ENCODE data around the gene KTN1. TPM values are rescaled to one million over a fixed set of nuclear protein-coding genes. Genes with fewer than 3 reads are reported as not detected.

Gene KTN1
- total RNA-seq, 1 donor from 2014 or later = 135 TPM

DNA sequence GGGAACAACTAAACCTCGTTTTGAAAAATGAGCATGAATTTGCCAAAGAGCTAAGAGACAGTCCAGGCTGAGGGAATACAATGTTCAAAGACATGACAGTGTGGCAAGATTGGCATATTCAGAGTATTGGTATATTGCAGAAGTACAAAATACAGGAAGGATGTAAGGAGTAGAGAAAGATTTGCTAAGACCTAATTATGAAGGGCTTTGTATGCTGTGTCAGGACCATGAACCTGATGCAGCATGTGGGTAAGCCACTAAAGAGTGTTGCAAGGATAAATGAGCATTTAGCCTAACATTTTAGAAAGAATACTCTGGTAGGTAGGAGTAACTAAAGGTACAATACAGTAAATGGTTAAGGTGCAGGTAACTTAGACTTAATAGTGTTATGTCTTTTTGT is 65.1 kb downstream of the KTN1 start:
- H3K4me3 Mint-ChIP-seq = no peak overlapping the region
- H3K36me3 Mint-ChIP-seq (ENCODE audit: low read depth) = peaks cover 45% of the 10 kb centered on the region
- H3K9me3 Mint-ChIP-seq = no peaks in the 10 kb centered on the region
- no peak overlapping the region for H3K27ac Mint-ChIP-seq
- H3K27me3 Mint-ChIP-seq = no peaks in the 10 kb centered on the region
- intact Hi-C loops (cut with micrococcal nuclease) = no loop called here
- no peak for DNase-seq
- peaks cover 6% of the 10 kb centered on the region for H3K4me1 Mint-ChIP-seq

- Mint-ChIP-seq H3K36me3 (ENCODE audit: low read depth) (peaks cover 45% of the 10 kb centered on the region), H3K27ac (no peak overlapping the region), H3K4me3 (no peak overlapping the region), H3K9me3 (no peaks in the 10 kb centered on the region), H3K27me3 (no peaks in the 10 kb centered on the region), H3K4me1 (peaks cover 10% of the 10 kb centered on the region)
- intact Hi-C loops (cut with micrococcal nuclease) = no loop called here
- DNase-seq = no peak
These were observed 66.1 kb downstream of the KTN1 start for GRCh38 chr14:55645845-55646832.

DNA sequence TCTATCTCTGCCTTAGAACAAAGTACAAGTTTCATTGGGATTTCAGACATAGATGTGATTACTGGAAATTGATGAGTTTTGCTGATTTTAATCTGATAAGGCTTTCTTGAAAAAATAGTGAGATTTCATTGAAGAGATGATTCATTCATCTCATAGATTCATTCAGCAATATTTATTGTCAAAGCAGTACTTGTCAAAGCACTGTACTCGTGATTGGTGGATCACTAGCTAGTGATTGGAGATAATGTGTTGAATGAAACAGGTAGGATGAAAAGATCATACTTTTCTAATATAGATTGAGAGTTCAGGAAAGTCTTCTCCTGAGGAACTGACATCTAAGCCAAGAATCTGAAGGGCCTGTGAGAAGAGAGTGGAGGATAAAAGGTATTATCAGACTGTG is 71.0 kb downstream of the KTN1 start:
- H3K27me3 Mint-ChIP-seq = no peaks in the 10 kb centered on the region
- DNase-seq = no peak
- H3K27ac Mint-ChIP-seq = no peak overlapping the region
- no peak overlapping the region for H3K4me3 Mint-ChIP-seq
- intact Hi-C loops (cut with micrococcal nuclease) = no loop called here
- H3K9me3 Mint-ChIP-seq = no peaks in the 10 kb centered on the region
- H3K36me3 Mint-ChIP-seq (ENCODE audit: low read depth) = peaks cover 48% of the 10 kb centered on the region
- peaks cover 7% of the 10 kb centered on the region for H3K4me1 Mint-ChIP-seq

GRCh38 chr14:55654243-55654642 is 74.2 kb downstream of the KTN1 start:
- Mint-ChIP-seq H3K27me3 (no peaks in the 10 kb centered on the region), H3K27ac (no peak overlapping the region), H3K36me3 (ENCODE audit: low read depth) (peaks cover 51% of the 10 kb centered on the region), H3K4me3 (no peak overlapping the region), H3K9me3 (no peaks in the 10 kb centered on the region), H3K4me1 (peaks cover 5% of the 10 kb centered on the region)
- intact Hi-C loops (cut with micrococcal nuclease) = no loop called here
- no peak for DNase-seq

GRCh38 chr14:55661029-55661428 is 81.0 kb downstream of the KTN1 start:
- Mint-ChIP-seq H3K9me3 (no peaks in the 10 kb centered on the region), H3K27ac (no peak overlapping the region), H3K4me3 (no peak overlapping the region), H3K36me3 (ENCODE audit: low read depth) (peaks cover 64% of the 10 kb centered on the region), H3K27me3 (no peaks in the 10 kb centered on the region), H3K4me1 (peaks cover 15% of the 10 kb centered on the region)
- no peak for DNase-seq
- intact Hi-C loops (cut with micrococcal nuclease) = loop anchor here (10.0 kb wide), 1 partner anchor 216 kb away; the partner anchor contains the start of gene TBPL2

DNA sequence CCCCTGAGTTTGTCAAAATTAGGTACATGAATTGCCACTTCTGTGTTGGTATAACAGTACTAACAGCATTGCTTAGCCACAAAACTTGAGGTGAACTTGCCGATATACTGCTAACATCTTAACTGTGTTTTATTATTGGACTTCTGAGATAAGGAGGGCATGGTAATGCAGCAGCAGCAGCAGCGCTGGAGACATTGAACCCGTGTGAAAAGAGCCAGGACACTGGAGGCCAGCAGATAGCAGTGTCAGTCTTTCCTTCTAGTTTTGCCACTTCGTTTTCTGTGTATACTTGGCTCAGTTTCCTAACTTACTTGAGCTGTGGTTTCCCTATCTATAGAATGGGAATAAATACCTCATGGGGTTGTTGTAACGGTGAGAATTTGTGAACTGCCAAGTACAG is 82.7 kb downstream of the KTN1 start:
- no peak for DNase-seq

GRCh38 chr14:55665067-55665675 is 85.2 kb downstream of the KTN1 start:
- H3K27me3 Mint-ChIP-seq = no peaks in the 10 kb centered on the region
- H3K9me3 Mint-ChIP-seq = no peaks in the 10 kb centered on the region
- H3K4me3 Mint-ChIP-seq = no peak overlapping the region
- peaks cover 21% of the 10 kb centered on the region for H3K4me1 Mint-ChIP-seq
- intact Hi-C loops (cut with micrococcal nuclease) = loop anchor here (5.0 to 10.0 kb wide), 2 partner anchors 83 to 220 kb away; partner anchors contain the start of genes KTN1 and TBPL2
- peaks cover 56% of the 10 kb centered on the region for H3K36me3 Mint-ChIP-seq (ENCODE audit: low read depth)
- DNase-seq = no peak
- peak overlapping the region; percentile 8 for H3K27ac Mint-ChIP-seq

More for the DNA sequence above, 82.7 kb downstream of the KTN1 start:
- Mint-ChIP-seq H3K9me3 (no peaks in the 10 kb centered on the region), H3K27me3 (no peaks in the 10 kb centered on the region), H3K36me3 (ENCODE audit: low read depth) (peaks cover 60% of the 10 kb centered on the region), H3K4me3 (no peak overlapping the region), H3K4me1 (peaks cover 18% of the 10 kb centered on the region), H3K27ac (no peak overlapping the region)
- intact Hi-C loops (cut with micrococcal nuclease) = loop anchor here (10.0 kb wide), 1 partner anchor 218 kb away; the partner anchor contains the start of gene TBPL2

GRCh38 chr14:55667801-55668200 is 87.8 kb downstream of the KTN1 start:
- Mint-ChIP-seq H3K9me3 (no peaks in the 10 kb centered on the region), H3K27ac (no peak overlapping the region), H3K4me3 (no peak overlapping the region), H3K4me1 (peaks cover 21% of the 10 kb centered on the region), H3K36me3 (ENCODE audit: low read depth) (peaks cover 55% of the 10 kb centered on the region), H3K27me3 (no peaks in the 10 kb centered on the region)
- no peak for DNase-seq
- intact Hi-C loops (cut with micrococcal nuclease) = loop anchor here (5.0 to 10.0 kb wide), 2 partner anchors 86 to 223 kb away; partner anchors contain the start of genes KTN1 and TBPL2

GRCh38 chr14:55671641-55672040 is 91.6 kb downstream of the KTN1 start:
- Mint-ChIP-seq H3K27ac (no peak overlapping the region), H3K4me3 (no peak overlapping the region), H3K9me3 (no peaks in the 10 kb centered on the region), H3K27me3 (no peaks in the 10 kb centered on the region), H3K4me1 (peaks cover 3% of the 10 kb centered on the region), H3K36me3 (ENCODE audit: low read depth) (peaks cover 45% of the 10 kb centered on the region)
- intact Hi-C loops (cut with micrococcal nuclease) = no loop called here
- DNase-seq = no peak

DNA sequence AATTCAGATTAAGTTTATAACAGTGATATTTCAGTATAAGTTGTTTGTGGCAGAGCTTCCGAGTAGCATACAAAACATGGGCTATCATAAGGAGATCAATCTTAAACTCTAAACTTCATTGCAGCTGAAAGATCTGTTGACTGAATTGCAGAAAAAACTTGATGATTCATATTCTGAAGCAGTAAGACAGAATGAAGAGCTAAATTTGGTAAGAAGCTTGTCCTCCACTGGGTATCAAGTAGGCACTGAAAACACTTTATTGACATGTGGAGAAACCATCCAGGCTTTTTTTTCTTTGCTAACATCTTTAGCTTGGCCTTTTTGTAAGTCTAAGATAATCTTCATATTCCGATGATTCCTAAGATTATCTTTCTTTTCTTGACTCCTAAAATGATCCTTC is 93.0 kb downstream of the KTN1 start:
- Mint-ChIP-seq H3K4me1 (peaks cover 3% of the 10 kb centered on the region), H3K27me3 (no peaks in the 10 kb centered on the region), H3K36me3 (ENCODE audit: low read depth) (peaks cover 45% of the 10 kb centered on the region), H3K27ac (no peak overlapping the region), H3K4me3 (no peak overlapping the region), H3K9me3 (no peaks in the 10 kb centered on the region)
- no peak for DNase-seq
- intact Hi-C loops (cut with micrococcal nuclease) = no loop called here

- Mint-ChIP-seq H3K9me3 (no peaks in the 10 kb centered on the region), H3K27ac (no peak overlapping the region), H3K27me3 (no peaks in the 10 kb centered on the region), H3K36me3 (ENCODE audit: low read depth) (peaks cover 45% of the 10 kb centered on the region), H3K4me1 (no peaks in the 10 kb centered on the region), H3K4me3 (no peak overlapping the region)
- no peak for DNase-seq
- intact Hi-C loops (cut with micrococcal nuclease) = no loop called here
These were observed 101.1 kb downstream of the KTN1 start for GRCh38 chr14:55681096-55681495.

DNA sequence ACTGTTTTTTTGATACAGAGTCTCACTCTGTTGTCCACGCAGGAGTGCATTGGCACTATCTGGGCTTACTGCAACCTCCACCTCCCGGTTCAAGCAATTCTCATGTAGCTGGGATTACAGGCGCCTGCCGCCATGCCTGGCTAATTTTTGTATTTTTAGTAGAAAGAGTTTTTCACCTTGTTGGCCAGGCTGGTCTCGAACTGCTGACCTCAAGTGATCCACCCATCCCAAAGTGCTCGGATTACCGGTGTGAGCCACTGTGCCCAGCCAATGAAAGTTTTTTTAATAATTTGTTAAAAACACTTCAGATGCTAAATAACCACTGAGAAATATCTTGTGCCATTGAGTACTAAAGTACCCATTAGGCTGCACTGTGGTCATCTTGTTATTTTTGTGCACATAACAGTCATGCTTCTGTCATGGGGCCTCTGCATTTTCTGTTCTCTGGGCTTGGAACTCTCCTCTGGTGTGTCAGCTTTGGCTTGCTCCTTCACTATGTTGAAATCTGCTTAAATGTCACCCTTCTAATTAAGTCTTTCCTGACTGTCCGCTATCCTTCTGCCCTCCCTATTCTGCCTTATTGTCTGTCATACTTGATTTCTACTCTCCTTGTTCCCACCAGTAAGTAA is 105.1 kb downstream of the KTN1 start:
- Mint-ChIP-seq H3K4me1 (peaks cover 2% of the 10 kb centered on the region), H3K36me3 (ENCODE audit: low read depth) (peaks cover 32% of the 10 kb centered on the region), H3K4me3 (no peak overlapping the region), H3K27ac (no peak overlapping the region), H3K27me3 (no peaks in the 10 kb centered on the region), H3K9me3 (no peaks in the 10 kb centered on the region)
- no peak for DNase-seq
- intact Hi-C loops (cut with micrococcal nuclease) = no loop called here

DNA sequence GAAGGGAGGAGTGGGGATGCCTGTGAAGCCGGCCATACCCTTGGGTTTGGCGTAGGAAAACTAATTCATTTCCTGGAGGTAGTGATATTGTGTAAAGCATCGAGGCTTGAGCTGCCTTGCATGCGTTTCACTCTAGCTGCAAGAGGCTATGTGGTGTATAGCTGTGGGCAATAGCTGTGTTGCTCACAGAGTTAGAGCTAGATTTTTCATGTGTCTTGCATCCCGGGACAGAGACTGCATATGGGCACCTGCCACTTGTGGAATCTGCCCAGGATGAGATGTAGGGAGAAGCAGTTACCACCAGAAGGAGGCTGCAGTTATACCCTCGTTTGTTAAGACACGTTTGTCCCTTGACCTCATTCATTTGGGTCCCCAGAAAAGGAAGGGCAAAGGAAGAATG is 106.7 kb downstream of the KTN1 start:
- no peaks in the 10 kb centered on the region for H3K27me3 Mint-ChIP-seq
- H3K4me3 Mint-ChIP-seq = no peak overlapping the region
- H3K4me1 Mint-ChIP-seq = peaks cover 2% of the 10 kb centered on the region
- intact Hi-C loops (cut with micrococcal nuclease) = no loop called here
- H3K9me3 Mint-ChIP-seq = no peaks in the 10 kb centered on the region
- peaks cover 22% of the 10 kb centered on the region for H3K36me3 Mint-ChIP-seq (ENCODE audit: low read depth)
- no peak overlapping the region for H3K27ac Mint-ChIP-seq
- DNase-seq = no peak

DNA sequence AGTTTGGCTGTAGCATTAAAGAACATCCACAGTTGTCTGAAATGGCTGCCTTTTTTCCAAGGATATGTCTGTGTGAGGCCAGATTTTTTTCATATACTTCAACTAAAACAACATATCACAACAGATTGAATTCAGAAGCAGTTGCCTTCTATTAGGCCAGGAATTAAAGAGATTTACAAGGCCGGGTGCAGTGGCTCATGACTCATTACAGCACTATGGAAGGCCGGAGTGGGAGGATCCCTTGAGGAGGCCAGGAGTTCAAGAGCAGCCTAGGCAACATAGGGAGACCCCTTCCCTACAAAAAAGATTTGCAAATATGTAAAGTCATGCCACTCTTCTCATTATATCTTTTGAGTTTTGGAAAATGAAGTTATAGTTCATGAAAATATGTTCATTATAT is 108.6 kb downstream of the KTN1 start:
- H3K4me3 Mint-ChIP-seq = no peak overlapping the region
- peaks cover 2% of the 10 kb centered on the region for H3K4me1 Mint-ChIP-seq
- intact Hi-C loops (cut with micrococcal nuclease) = no loop called here
- no peaks in the 10 kb centered on the region for H3K27me3 Mint-ChIP-seq
- no peak for DNase-seq
- no peak overlapping the region for H3K27ac Mint-ChIP-seq
- no peaks in the 10 kb centered on the region for H3K9me3 Mint-ChIP-seq
- H3K36me3 Mint-ChIP-seq (ENCODE audit: low read depth) = peaks cover 16% of the 10 kb centered on the region

Measured in activated CD4-positive, alpha-beta T cell treated with anti-CD3 and anti-CD28 coated beads, Interleukin-2, amount 10 ng/mL, durations not matched to agents 24 days and 14 days (primary cell).